ENCODE measurements around the gene CARS1.

CARS1 gene

GRCh38 chr11:3042496-3043314, 14.5 kb downstream of the CARS1 start:
- H3K36me3 Mint-ChIP-seq (ENCODE audit: low read depth): peaks cover 29% of the 10 kb centered on the region
- DNase-seq (no peak), ATAC-seq (no peak)
- H3K4me1 Mint-ChIP-seq: peaks cover 5% of the 10 kb centered on the region
- H3K9me3 Mint-ChIP-seq: no peaks in the 10 kb centered on the region
- no peak overlapping the region for H3K27ac Mint-ChIP-seq
- no peaks in the 10 kb centered on the region for H3K27me3 Mint-ChIP-seq
- H3K4me3 Mint-ChIP-seq: no peak overlapping the region

GRCh38 chr11:3041699-3042441, 15.4 kb downstream of the CARS1 start:
- H3K27me3 Mint-ChIP-seq: no peaks in the 10 kb centered on the region
- H3K36me3 Mint-ChIP-seq (ENCODE audit: low read depth): peaks cover 35% of the 10 kb centered on the region
- no peaks in the 10 kb centered on the region for H3K9me3 Mint-ChIP-seq
- H3K27ac Mint-ChIP-seq: no peak overlapping the region
- no peak overlapping the region for H3K4me3 Mint-ChIP-seq
- no peak for DNase-seq
- peaks cover 11% of the 10 kb centered on the region for H3K4me1 Mint-ChIP-seq
- no peak for ATAC-seq

- Mint-ChIP-seq H3K36me3 (ENCODE audit: low read depth) (peaks cover 45% of the 10 kb centered on the region), H3K27me3 (no peaks in the 10 kb centered on the region), H3K27ac (no peak overlapping the region), H3K4me3 (no peak overlapping the region), H3K9me3 (no peaks in the 10 kb centered on the region), H3K4me1 (peaks cover 17% of the 10 kb centered on the region)
- ATAC-seq (no peak), DNase-seq (no peak)
Observed at GRCh38 chr11:3040881-3041280, 16.3 kb downstream of the CARS1 start.

- H3K27me3 Mint-ChIP-seq: no peaks in the 10 kb centered on the region
- DNase-seq (no peak), ATAC-seq (no peak)
- no peak overlapping the region for H3K4me3 Mint-ChIP-seq
- no peak overlapping the region for H3K27ac Mint-ChIP-seq
- peaks cover 49% of the 10 kb centered on the region for H3K36me3 Mint-ChIP-seq (ENCODE audit: low read depth)
- no peaks in the 10 kb centered on the region for H3K9me3 Mint-ChIP-seq
- peaks cover 17% of the 10 kb centered on the region for H3K4me1 Mint-ChIP-seq
Observed at GRCh38 chr11:3037945-3038271, 19.3 kb downstream of the CARS1 start.

- Mint-ChIP-seq H3K27me3 (no peaks in the 10 kb centered on the region), H3K4me1 (peaks cover 16% of the 10 kb centered on the region), H3K9me3 (no peaks in the 10 kb centered on the region), H3K36me3 (ENCODE audit: low read depth) (peaks cover 48% of the 10 kb centered on the region), H3K27ac (no peak overlapping the region), H3K4me3 (no peak overlapping the region)
- DNase-seq (peak; percentile 50), ATAC-seq (peak; percentile 69)
Observed at GRCh38 chr11:3037040-3037944, 19.9 kb downstream of the CARS1 start.

DNA sequence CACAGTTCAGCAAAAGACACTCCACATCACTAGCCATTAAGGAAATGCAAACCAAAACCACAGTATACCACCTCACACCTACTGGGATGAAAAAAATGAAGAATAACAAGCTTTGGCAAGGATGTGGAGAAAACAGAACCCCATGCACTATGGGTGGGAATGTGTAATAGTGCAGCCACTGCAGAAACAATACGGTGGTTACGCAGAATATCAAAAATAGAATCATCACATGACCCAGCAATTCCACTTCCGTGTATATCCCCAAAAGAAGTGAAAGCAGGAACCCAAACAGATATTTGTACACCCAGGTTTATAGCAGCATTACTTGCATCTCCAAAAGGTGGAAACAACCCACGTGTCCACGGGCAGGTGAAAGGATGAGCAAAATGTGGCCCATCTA, 20.8 kb downstream of the CARS1 start:
- Mint-ChIP-seq H3K9me3 (no peaks in the 10 kb centered on the region), H3K27ac (no peak overlapping the region), H3K4me1 (peaks cover 16% of the 10 kb centered on the region), H3K36me3 (ENCODE audit: low read depth) (peaks cover 45% of the 10 kb centered on the region), H3K27me3 (no peaks in the 10 kb centered on the region), H3K4me3 (no peak overlapping the region)
- ATAC-seq (no peak), DNase-seq (no peak)

DNA sequence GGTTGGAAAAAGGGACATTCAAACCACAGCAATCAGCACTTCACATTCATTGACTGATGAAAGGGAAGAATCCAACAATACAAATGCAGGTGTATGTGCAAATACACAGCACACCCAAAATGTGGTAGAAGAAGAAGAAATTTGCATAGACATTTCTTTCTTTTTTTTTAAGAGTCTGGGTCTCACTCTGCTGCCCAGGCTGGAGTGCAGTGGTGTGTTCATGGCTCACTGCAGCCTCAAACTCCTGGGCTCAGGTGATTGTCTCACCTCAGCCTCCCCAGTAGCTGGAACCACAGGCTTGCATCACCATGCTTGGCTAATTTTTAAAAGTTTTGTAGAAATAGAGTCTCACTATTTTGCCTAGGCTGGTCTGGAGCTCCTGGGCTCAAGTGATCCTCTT, 21.9 kb downstream of the CARS1 start:
- Mint-ChIP-seq H3K27me3 (no peaks in the 10 kb centered on the region), H3K36me3 (ENCODE audit: low read depth) (peaks cover 45% of the 10 kb centered on the region), H3K4me3 (no peak overlapping the region), H3K4me1 (peaks cover 18% of the 10 kb centered on the region), H3K9me3 (no peaks in the 10 kb centered on the region), H3K27ac (no peak overlapping the region)
- ATAC-seq (no peak), DNase-seq (no peak)

GRCh38 chr11:3030289-3031070, 26.7 kb downstream of the CARS1 start:
- H3K36me3 Mint-ChIP-seq (ENCODE audit: low read depth): peaks cover 36% of the 10 kb centered on the region
- no peak overlapping the region for H3K27ac Mint-ChIP-seq
- H3K9me3 Mint-ChIP-seq: no peaks in the 10 kb centered on the region
- no peaks in the 10 kb centered on the region for H3K27me3 Mint-ChIP-seq
- DNase-seq: no peak
- peaks cover 2% of the 10 kb centered on the region for H3K4me1 Mint-ChIP-seq
- no peak overlapping the region for H3K4me3 Mint-ChIP-seq
- no peak for ATAC-seq

GRCh38 chr11:3028813-3029212, 28.4 kb downstream of the CARS1 start:
- DNase-seq: no peak
- ATAC-seq: no peak
- no peaks in the 10 kb centered on the region for H3K27me3 Mint-ChIP-seq
- H3K27ac Mint-ChIP-seq: no peak overlapping the region
- peaks cover 2% of the 10 kb centered on the region for H3K4me1 Mint-ChIP-seq
- peaks cover 33% of the 10 kb centered on the region for H3K36me3 Mint-ChIP-seq (ENCODE audit: low read depth)
- no peaks in the 10 kb centered on the region for H3K9me3 Mint-ChIP-seq
- no peak overlapping the region for H3K4me3 Mint-ChIP-seq

- DNase-seq: no peak
- H3K36me3 Mint-ChIP-seq (ENCODE audit: low read depth): peaks cover 42% of the 10 kb centered on the region
- H3K27ac Mint-ChIP-seq: no peak overlapping the region
- H3K4me1 Mint-ChIP-seq: peaks cover 21% of the 10 kb centered on the region
- no peaks in the 10 kb centered on the region for H3K27me3 Mint-ChIP-seq
- ATAC-seq: no peak
- no peak overlapping the region for H3K4me3 Mint-ChIP-seq
- no peaks in the 10 kb centered on the region for H3K9me3 Mint-ChIP-seq
Observed at GRCh38 chr11:3026803-3027202, 30.4 kb downstream of the CARS1 start.

- Mint-ChIP-seq H3K9me3 (no peaks in the 10 kb centered on the region), H3K4me3 (no peak overlapping the region), H3K27ac (peak overlapping the region; percentile 82), H3K27me3 (no peaks in the 10 kb centered on the region), H3K4me1 (peaks cover 21% of the 10 kb centered on the region), H3K36me3 (ENCODE audit: low read depth) (peaks cover 43% of the 10 kb centered on the region)
- ATAC-seq (no peak), DNase-seq (no peak)
Observed at GRCh38 chr11:3022982-3023381, 34.2 kb downstream of the CARS1 start.

GRCh38 chr11:3022300-3022967, 34.8 kb downstream of the CARS1 start:
- ATAC-seq (peak; percentile 80), DNase-seq (peak; percentile 6)
- Mint-ChIP-seq H3K36me3 (ENCODE audit: low read depth) (peaks cover 47% of the 10 kb centered on the region), H3K27me3 (no peaks in the 10 kb centered on the region), H3K4me3 (no peak overlapping the region), H3K27ac (peak overlapping the region; percentile 82), H3K4me1 (peaks cover 25% of the 10 kb centered on the region), H3K9me3 (no peaks in the 10 kb centered on the region)

DNA sequence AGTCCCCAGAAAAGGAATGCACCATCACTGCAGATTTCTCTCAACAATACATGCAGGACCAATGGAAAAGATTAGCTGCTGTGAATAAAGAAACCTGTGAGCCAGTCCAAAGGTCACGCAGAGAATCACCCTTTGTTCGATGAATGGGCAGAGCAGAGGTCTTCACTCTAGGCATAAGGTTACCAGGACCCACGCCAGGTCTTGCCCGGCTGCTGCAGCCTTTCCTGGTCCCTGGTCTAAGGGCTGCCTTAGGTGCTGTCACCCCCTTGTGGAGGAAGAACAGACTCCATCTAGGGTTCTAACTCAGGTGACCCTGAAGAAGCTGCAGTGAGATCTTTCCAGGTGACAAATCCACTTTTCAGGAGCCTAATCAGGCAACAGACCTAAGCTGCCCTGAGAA, 36.1 kb downstream of the CARS1 start:
- no peaks in the 10 kb centered on the region for H3K9me3 Mint-ChIP-seq
- no peak overlapping the region for H3K27ac Mint-ChIP-seq
- DNase-seq (no peak), ATAC-seq (peak; percentile 29)
- H3K4me3 Mint-ChIP-seq: no peak overlapping the region
- H3K36me3 Mint-ChIP-seq (ENCODE audit: low read depth): peaks cover 53% of the 10 kb centered on the region
- H3K4me1 Mint-ChIP-seq: peaks cover 29% of the 10 kb centered on the region
- no peaks in the 10 kb centered on the region for H3K27me3 Mint-ChIP-seq
